B cell (primary cell): ENCODE results near the gene SFSWAP.

ENCODE experiments used
- EZH2 ChIP-seq: IDR thresholded peaks from 2 replicates; pipeline ENCODE4 v1.6.1; 2012; ENCODE audit warnings: borderline replicate concordance, low read depth, mild to moderate bottlenecking, moderate library complexity, low read length; ENCODE audit not compliant: insufficient read depth, poor library complexity, severe bottlenecking
- TF ChIP-seq, protein P1 (sequence below): fragments of 200-600 bp; IDR thresholded peaks from one replicate; pipeline ENCODE4 v1.8.0; 2022; ENCODE audit warnings: antibody characterized with exemption, mild to moderate bottlenecking

DNA sequence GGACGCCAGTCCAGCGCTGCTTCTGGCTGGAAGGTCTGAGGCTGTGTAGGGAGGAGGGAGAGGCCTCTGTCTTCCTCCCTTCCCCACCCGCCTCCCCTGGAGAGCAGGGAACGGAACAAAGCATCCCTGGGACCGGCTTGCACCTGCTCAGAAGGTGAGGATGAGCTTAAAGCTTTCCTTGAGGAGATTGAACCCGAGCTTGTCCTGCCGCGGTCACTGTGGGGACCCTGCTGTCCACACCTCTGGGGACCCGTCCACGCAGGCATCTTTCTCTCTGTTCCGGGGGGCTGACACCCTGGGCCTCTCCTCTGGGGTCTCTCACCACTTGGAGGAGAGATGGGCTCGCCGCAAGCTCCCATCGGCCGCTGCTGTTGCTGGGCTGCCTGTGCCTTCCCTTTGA, 33.2 kb upstream of the SFSWAP start:
- TF ChIP-seq, protein P1, sequence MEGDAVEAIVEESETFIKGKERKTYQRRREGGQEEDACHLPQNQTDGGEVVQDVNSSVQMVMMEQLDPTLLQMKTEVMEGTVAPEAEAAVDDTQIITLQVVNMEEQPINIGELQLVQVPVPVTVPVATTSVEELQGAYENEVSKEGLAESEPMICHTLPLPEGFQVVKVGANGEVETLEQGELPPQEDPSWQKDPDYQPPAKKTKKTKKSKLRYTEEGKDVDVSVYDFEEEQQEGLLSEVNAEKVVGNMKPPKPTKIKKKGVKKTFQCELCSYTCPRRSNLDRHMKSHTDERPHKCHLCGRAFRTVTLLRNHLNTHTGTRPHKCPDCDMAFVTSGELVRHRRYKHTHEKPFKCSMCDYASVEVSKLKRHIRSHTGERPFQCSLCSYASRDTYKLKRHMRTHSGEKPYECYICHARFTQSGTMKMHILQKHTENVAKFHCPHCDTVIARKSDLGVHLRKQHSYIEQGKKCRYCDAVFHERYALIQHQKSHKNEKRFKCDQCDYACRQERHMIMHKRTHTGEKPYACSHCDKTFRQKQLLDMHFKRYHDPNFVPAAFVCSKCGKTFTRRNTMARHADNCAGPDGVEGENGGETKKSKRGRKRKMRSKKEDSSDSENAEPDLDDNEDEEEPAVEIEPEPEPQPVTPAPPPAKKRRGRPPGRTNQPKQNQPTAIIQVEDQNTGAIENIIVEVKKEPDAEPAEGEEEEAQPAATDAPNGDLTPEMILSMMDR, result no peak
- no peak for TF ChIP-seq EZH2
